Peyer's patch (tissue), 4 donors: ENCODE data around the gene LPAR6. TPM values are rescaled to one million over a fixed set of nuclear protein-coding genes. Genes with fewer than 3 reads are reported as not detected.
"Not testable (repeated sequence)": the region's sequence is repeated elsewhere in the genome, so short reads cannot be mapped to it uniquely, and the experiment has no call there.

Source experiments
- DNase-seq, 3 donors: peaks; one replicate each; pipeline ENCODE4 v3.0.0-alpha.2; 2017 to 2019
- H3K27ac ChIP-seq, 4 donors: fragments of 200-600 bp; sonication (generic); one replicate each; pipeline ENCODE4 v1.5.1; 2016 to 2019
- H3K27me3 ChIP-seq, 2 donors: fragments of 200-600 bp; sonication (generic); one replicate each; pipeline ENCODE4 v1.5.1; 2019
- H3K36me3 ChIP-seq, 3 donors: fragments of 200-600 bp; sonication (generic); one replicate each; pipeline ENCODE4 v1.5.1; 2016 to 2019
- H3K4me1 ChIP-seq, 4 donors: fragments of 200-600 bp; sonication (generic); one replicate each; pipeline ENCODE4 v1.5.1; 2016 to 2019
- H3K4me3 ChIP-seq, 4 donors: fragments of 200-600 bp; sonication (generic); 1 replicate in 3 of 4; 2 replicates in 1 of 4; pipeline ENCODE4 v1.5.1; 2016 to 2019; ENCODE audit warnings: mild to moderate bottlenecking in 1 of 4
- H3K9me3 ChIP-seq, 4 donors: fragments of 200-600 bp; sonication (generic); one replicate each; pipeline ENCODE4 v1.5.1; 2016 to 2019; ENCODE audit warnings: mild to moderate bottlenecking in 1 of 4
- POLR2A ChIP-seq, 2 donors: fragments of 450-650 bp; IDR thresholded peaks; one replicate each; pipeline ENCODE4 v1.5.1; 2017; ENCODE audit warnings: antibody characterized with exemption in 2 of 2, mild to moderate bottlenecking in 2 of 2, moderate library complexity in 2 of 2
- total RNA-seq, 4 donors: library from RNA; depleted of rRNA; stranded (reverse); fragments of >200 nt; gene quantifications; one replicate each; pipeline ENCODE4 v1.1.0, GENCODE V29; 2016
- TF ChIP-seq, protein P1 (sequence below), 6 experiments: fragments of 450-650 bp in 4 of 6; fragments of 200-600 bp in 2 of 6; sonication (generic) in 1 of 6; IDR thresholded peaks; one replicate each; pipeline ENCODE4 v1.5.1; 2017 to 2019; ENCODE audit warnings: antibody characterized with exemption in 6 of 6, mild to moderate bottlenecking in 3 of 6, moderate library complexity in 1 of 6

The LPAR6 gene, protein sequence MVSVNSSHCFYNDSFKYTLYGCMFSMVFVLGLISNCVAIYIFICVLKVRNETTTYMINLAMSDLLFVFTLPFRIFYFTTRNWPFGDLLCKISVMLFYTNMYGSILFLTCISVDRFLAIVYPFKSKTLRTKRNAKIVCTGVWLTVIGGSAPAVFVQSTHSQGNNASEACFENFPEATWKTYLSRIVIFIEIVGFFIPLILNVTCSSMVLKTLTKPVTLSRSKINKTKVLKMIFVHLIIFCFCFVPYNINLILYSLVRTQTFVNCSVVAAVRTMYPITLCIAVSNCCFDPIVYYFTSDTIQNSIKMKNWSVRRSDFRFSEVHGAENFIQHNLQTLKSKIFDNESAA
- total RNA-seq, result 10 to 100 TPM in 1 of 4 donors, 1 to 10 TPM in 3; 2.8 to 19.0 (median 5.4) TPM

GRCh38 chr13:48412881-48413351 is at the start of gene LPAR6:
LPAR6 (minus strand) TSS chr13:48413113; CDS start chr13:48412423, 690 bp downstream.
- Histone ChIP-seq H3K9me3 (no peaks in the 10 kb centered on the region), H3K4me1 (no peaks in the 10 kb centered on the region), H3K36me3 (no peaks in the 10 kb centered on the region), H3K27me3 (no peaks in the 10 kb centered on the region), H3K27ac (peak within 1 kb of the TSS; percentile 54 to 78 (median 59)), H3K4me3 (peak within 1 kb of the TSS; percentile 25 to 46 (median 34))
- DNase-seq, result no peak
- TF ChIP-seq, protein P1, sequence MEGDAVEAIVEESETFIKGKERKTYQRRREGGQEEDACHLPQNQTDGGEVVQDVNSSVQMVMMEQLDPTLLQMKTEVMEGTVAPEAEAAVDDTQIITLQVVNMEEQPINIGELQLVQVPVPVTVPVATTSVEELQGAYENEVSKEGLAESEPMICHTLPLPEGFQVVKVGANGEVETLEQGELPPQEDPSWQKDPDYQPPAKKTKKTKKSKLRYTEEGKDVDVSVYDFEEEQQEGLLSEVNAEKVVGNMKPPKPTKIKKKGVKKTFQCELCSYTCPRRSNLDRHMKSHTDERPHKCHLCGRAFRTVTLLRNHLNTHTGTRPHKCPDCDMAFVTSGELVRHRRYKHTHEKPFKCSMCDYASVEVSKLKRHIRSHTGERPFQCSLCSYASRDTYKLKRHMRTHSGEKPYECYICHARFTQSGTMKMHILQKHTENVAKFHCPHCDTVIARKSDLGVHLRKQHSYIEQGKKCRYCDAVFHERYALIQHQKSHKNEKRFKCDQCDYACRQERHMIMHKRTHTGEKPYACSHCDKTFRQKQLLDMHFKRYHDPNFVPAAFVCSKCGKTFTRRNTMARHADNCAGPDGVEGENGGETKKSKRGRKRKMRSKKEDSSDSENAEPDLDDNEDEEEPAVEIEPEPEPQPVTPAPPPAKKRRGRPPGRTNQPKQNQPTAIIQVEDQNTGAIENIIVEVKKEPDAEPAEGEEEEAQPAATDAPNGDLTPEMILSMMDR (IDR thresholded peaks at IDR 0.05), result no peak
- TF ChIP-seq POLR2A (IDR thresholded peaks at IDR 0.05), result peak in 1 of 2 donors; percentile 62

- no peak for TF ChIP-seq POLR2A (IDR thresholded peaks at IDR 0.05)
- TF ChIP-seq, protein P1 (IDR thresholded peaks at IDR 0.05), result no peak
- H3K27ac ChIP-seq, result no peak overlapping the region
- no peaks in the 10 kb centered on the region for H3K9me3 ChIP-seq
- DNase-seq, result no peak
- no peak overlapping the region for H3K4me3 ChIP-seq
- H3K4me1 ChIP-seq, result no peaks in the 10 kb centered on the region
- no peaks in the 10 kb centered on the region for H3K27me3 ChIP-seq
- peaks cover 0 to 42% (median 0%) of the 10 kb centered on the region in 3 donors for H3K36me3 ChIP-seq
Measured at GRCh38 chr13:48457578-48458242, 44.8 kb upstream of the LPAR6 start.

DNA sequence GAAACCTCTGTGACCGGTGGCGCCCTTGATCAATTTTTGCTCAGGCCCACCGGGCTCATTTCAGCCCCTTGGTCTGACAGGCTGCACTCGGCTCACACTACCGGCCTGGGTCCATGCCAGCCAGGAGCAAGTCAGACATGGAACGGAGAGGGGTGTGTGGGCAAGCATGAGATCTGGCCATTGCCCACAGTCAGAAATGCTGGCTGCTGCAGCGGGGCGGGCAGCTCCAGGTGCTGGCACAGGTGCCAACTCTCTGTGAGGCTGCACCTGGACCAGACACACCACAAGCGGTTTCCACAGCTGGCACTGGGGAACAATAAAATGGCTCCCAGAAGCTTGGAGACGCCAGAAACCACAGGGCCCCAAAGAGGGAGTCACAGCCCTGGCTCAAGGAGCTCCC is 43.6 kb upstream of the LPAR6 start:
- H3K9me3 ChIP-seq, result no peaks in the 10 kb centered on the region
- no peak overlapping the region for H3K27ac ChIP-seq
- TF ChIP-seq, protein P1 (IDR thresholded peaks at IDR 0.05), result no peak
- no peak for TF ChIP-seq POLR2A (IDR thresholded peaks at IDR 0.05)
- no peaks in the 10 kb centered on the region for H3K4me1 ChIP-seq
- H3K36me3 ChIP-seq, result peaks cover 0 to 33% (median 0%) of the 10 kb centered on the region in 3 donors
- H3K27me3 ChIP-seq, result no peaks in the 10 kb centered on the region
- no peak overlapping the region for H3K4me3 ChIP-seq
- no peak for DNase-seq

GRCh38 chr13:48451196-48451595 is 38.3 kb upstream of the LPAR6 start:
- H3K36me3 ChIP-seq, H3K27me3 ChIP-seq, H3K27ac ChIP-seq, H3K9me3 ChIP-seq, DNase-seq, H3K4me1 ChIP-seq, H3K4me3 ChIP-seq: not testable (repeated sequence)

- H3K36me3 ChIP-seq, result peaks cover 0 to 9% (median 0%) of the 10 kb centered on the region in 3 donors
- no peaks in the 10 kb centered on the region for H3K27me3 ChIP-seq
- TF ChIP-seq, protein P1 (IDR thresholded peaks at IDR 0.05), result no peak
- TF ChIP-seq POLR2A (IDR thresholded peaks at IDR 0.05), result no peak
- H3K4me1 ChIP-seq, result no peaks in the 10 kb centered on the region
- no peak for DNase-seq
- no peak overlapping the region for H3K4me3 ChIP-seq
- H3K9me3 ChIP-seq, result no peaks in the 10 kb centered on the region
- no peak overlapping the region for H3K27ac ChIP-seq
Measured at GRCh38 chr13:48449656-48450055, 36.7 kb upstream of the LPAR6 start.
